ENCODE data around the gene KDM5C. TPM values are rescaled to one million over a fixed set of nuclear protein-coding genes. Genes with fewer than 3 reads are reported as not detected.

KDM5C gene
- total and polyA plus RNA-seq, 9 of the 15 experiments (the other 6 are each of a cell fraction or from before 2014, with no cell fraction given), result 0.62 to 136 (median 52.4) TPM

GRCh38 chrX:53262918-53263394 lies 37.9 kb upstream of the KDM5C start:
- BruUV-seq (replicated peaks), result no TSS peak
- TF ChIP-seq FOSL1 (tag; conservative IDR thresholded peaks at IDR 0.05) (peak; percentile 86), ZBED1 (IDR thresholded peaks at IDR 0.05) (no peak), JUND (IDR thresholded peaks at IDR 0.05; ENCODE audit: borderline replicate concordance, low read depth, low read length) (peak; percentile 88), JUND (tag; IDR thresholded peaks at IDR 0.05; ENCODE audit: borderline replicate concordance, low read depth, low read length) (peak; percentile 37; the same call in 1 of the 3 replicates), ESRRA (IDR thresholded peaks at IDR 0.05; ENCODE audit: borderline replicate concordance, low read depth) (peak; percentile 71), ZNF507 (tag; conservative IDR thresholded peaks at IDR 0.05) (no peak), ETV6 (IDR thresholded peaks at IDR 0.05; ENCODE audit: borderline replicate concordance in 1 of 2, low read depth in 2 of 2, low read length in 1 of 2) (peak in 1 of 2 experiments; percentile 64; a peak in 2 of 4 replicates), ETV6 (CRISPR knock-in tag; IDR thresholded peaks at IDR 0.05; ENCODE audit: borderline replicate concordance) (no peak), KDM1A (IDR thresholded peaks at IDR 0.05) (peak in 1 of 2 experiments; percentile 44; a peak in 1 of 4 replicates), RCOR1 (IDR thresholded peaks at IDR 0.05; ENCODE audit: borderline replicate concordance in 1 of 2, low read depth in 2 of 2, low read length in 2 of 2) (peak in 1 of 2 experiments; percentile 81; a peak in 2 of 4 replicates), ZNF551 (CRISPR knock-in tag; IDR thresholded peaks at IDR 0.05) (no peak)
- TF ChIP-seq, protein P1, sequence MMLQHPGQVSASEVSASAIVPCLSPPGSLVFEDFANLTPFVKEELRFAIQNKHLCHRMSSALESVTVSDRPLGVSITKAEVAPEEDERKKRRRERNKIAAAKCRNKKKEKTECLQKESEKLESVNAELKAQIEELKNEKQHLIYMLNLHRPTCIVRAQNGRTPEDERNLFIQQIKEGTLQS (IDR thresholded peaks at IDR 0.05), result peak; percentile 71
- TF ChIP-seq, protein P1 (CRISPR knock-in tag; conservative IDR thresholded peaks at IDR 0.05), result no peak
- TF ChIP-seq, protein P2, sequence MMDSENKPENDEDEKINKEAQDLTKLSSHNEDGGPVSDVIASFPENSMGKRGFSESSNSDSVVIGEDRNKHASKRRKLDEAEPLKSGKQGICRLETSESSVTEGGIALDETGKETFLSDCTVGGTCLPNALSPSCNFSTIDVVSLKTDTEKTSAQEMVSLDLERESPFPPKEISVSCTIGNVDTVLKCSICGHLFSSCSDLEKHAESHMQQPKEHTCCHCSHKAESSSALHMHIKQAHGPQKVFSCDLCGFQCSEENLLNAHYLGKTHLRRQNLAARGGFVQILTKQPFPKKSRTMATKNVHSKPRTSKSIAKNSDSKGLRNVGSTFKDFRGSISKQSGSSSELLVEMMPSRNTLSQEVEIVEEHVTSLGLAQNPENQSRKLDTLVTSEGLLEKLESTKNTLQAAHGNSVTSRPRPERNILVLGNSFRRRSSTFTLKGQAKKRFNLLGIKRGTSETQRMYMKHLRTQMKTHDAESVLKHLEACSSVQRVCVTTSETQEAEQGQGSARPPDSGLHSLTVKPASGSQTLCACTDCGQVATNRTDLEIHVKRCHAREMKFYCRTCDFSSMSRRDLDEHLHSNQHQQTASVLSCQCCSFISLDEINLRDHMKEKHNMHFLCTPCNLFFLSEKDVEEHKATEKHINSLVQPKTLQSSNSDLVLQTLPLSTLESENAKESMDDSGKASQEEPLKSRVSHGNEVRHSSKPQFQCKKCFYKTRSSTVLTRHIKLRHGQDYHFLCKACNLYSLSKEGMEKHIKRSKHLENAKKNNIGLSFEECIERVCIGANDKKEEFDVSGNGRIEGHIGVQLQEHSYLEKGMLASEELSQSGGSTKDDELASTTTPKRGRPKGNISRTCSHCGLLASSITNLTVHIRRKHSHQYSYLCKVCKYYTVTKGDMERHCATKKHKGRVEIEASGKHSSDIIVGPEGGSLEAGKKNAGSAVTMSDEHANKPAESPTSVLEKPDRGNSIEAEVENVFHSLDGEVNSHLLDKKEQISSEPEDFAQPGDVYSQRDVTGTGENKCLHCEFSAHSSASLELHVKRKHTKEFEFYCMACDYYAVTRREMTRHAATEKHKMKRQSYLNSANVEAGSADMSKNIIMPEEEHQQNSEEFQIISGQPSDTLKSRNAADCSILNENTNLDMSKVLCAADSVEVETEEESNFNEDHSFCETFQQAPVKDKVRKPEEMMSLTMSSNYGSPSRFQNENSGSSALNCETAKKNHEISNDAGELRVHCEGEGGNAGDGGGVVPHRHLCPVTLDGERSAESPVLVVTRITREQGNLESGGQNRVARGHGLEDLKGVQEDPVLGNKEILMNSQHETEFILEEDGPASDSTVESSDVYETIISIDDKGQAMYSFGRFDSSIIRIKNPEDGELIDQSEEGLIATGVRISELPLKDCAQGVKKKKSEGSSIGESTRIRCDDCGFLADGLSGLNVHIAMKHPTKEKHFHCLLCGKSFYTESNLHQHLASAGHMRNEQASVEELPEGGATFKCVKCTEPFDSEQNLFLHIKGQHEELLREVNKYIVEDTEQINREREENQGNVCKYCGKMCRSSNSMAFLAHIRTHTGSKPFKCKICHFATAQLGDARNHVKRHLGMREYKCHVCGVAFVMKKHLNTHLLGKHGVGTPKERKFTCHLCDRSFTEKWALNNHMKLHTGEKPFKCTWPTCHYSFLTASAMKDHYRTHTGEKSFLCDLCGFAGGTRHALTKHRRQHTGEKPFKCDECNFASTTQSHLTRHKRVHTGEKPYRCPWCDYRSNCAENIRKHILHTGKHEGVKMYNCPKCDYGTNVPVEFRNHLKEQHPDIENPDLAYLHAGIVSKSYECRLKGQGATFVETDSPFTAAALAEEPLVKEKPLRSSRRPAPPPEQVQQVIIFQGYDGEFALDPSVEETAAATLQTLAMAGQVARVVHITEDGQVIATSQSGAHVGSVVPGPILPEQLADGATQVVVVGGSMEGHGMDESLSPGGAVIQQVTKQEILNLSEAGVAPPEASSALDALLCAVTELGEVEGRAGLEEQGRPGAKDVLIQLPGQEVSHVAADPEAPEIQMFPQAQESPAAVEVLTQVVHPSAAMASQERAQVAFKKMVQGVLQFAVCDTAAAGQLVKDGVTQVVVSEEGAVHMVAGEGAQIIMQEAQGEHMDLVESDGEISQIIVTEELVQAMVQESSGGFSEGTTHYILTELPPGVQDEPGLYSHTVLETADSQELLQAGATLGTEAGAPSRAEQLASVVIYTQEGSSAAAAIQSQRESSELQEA (IDR thresholded peaks at IDR 0.05; ENCODE audit: low read depth), result no peak

More at GRCh38 chrX:53262918-53263394, 37.9 kb upstream of the KDM5C start:
- Histone ChIP-seq H3K4me1 (replicated peaks in 1 of 2; ENCODE audit: control insufficient read depth in 2 of 2, insufficient read depth in 2 of 2, low read length in 2 of 2) (peaks cover 48 to 55% of the 10 kb centered on the region in 2 experiments; a peak in 4 of 5 replicates), H2AFZ (ENCODE audit: low read depth, low read length) (peak overlapping the region; percentile 65; the same call in 1 of the 2 replicates), H3K9me3 (replicated peaks; ENCODE audit: control insufficient read depth, insufficient read depth, low read depth, low read length) (no peaks in the 10 kb centered on the region), H3K4me3 (no peak overlapping the region), H3K9ac (ENCODE audit: insufficient read depth in 1 of 2, low read depth in 2 of 2, low read length in 2 of 2) (no peak overlapping the region; a peak in 1 of 4 replicates), H3K79me2 (ENCODE audit: control insufficient read depth, insufficient read depth, low read length) (no peaks in the 10 kb centered on the region; the same call in 2 of the 3 replicates), H4K20me1 (replicated peaks; ENCODE audit: control insufficient read depth, insufficient read depth, low read length) (no peaks in the 10 kb centered on the region), H3K27me3 (ENCODE audit: control insufficient read depth in 2 of 2, insufficient read depth in 2 of 2, low read length in 2 of 2) (no peaks in the 10 kb centered on the region), H3K27ac (ENCODE audit: extremely low read depth, low read depth, low read length) (peak overlapping the region; percentile 10; the same call in 1 of the 3 replicates), H3K9me1 (ENCODE audit: control insufficient read depth, insufficient read depth, low read length) (no peaks in the 10 kb centered on the region), H3K4me2 (ENCODE audit: insufficient read depth, low read length) (peak overlapping the region; percentile 43), H3K36me3 (ENCODE audit: control insufficient read depth, insufficient read depth, low read length) (peaks cover 2% of the 10 kb centered on the region; the same call in 1 of the 3 replicates)
- in situ Hi-C loops (cut with MboI), result no loop called here
- intact Hi-C loops (cut with micrococcal nuclease), result no loop called here
- FAIRE-seq (peak; percentile 91), DNase-seq (ENCODE audit: extremely low read depth in 1 of 4, low spot score in 3 of 4) (peak; percentile 43 to 66 (median 54)), ATAC-seq (peak; percentile 43)
- ChIA-PET CTCF (ENCODE audit: low intra/inter-chr PET ratio) (no interaction called here), POLR2A (interaction anchor here (1.0 kb wide), 1 partner anchor 159 kb away, joined by 4 read pairs; the partner anchor contains the start of genes RIBC1 and SMC1A)
- 25% methylated on average over 7 of the region's 8 CpGs for WGBS (ENCODE audit: insufficient coverage, low coverage, missing lambda C conversion rate)
